Fibroblast of lung (primary cell): ENCODE measurements around the gene NPAS1. TPM values are rescaled to one million over a fixed set of nuclear protein-coding genes. Genes with fewer than 3 reads are reported as not detected.

Experiments used
- DNase-seq, 2 donors: peaks; one replicate each; pipeline versions ENCODE4 v3.0.0 to v3.0.0-alpha.2; 2010; ENCODE audit warnings: low read depth in 2 of 2
- H2AFZ ChIP-seq: 2 replicates; pipeline ENCODE4 v1.5.1; 2012; ENCODE audit warnings: low read length, control low read depth, inconsistent platforms
- H3K27ac ChIP-seq: 2 replicates; pipeline ENCODE4 v1.5.1; 2011; ENCODE audit warnings: low read length, control low read depth; ENCODE audit not compliant: insufficient read depth
- H3K27me3 ChIP-seq: 2 replicates; pipeline ENCODE4 v1.5.1; 2011; ENCODE audit warnings: mild to moderate bottlenecking, low read length; ENCODE audit not compliant: control insufficient read depth, insufficient read depth
- H3K36me3 ChIP-seq: 2 replicates; pipeline ENCODE4 v1.5.1; 2011; ENCODE audit warnings: low read length; ENCODE audit not compliant: control insufficient read depth, insufficient read depth
- H3K4me1 ChIP-seq: 2 replicates; pipeline ENCODE4 v1.5.1; 2011; ENCODE audit warnings: low read length; ENCODE audit not compliant: control insufficient read depth, insufficient read depth; ENCODE audit errors: extremely low read depth
- H3K4me2 ChIP-seq: 2 replicates; pipeline ENCODE4 v1.5.1; 2011; ENCODE audit warnings: low read length, control low read depth; ENCODE audit not compliant: insufficient read depth; ENCODE audit errors: extremely low read depth
- H3K4me3 ChIP-seq, 4 experiments: fragments of 200-600 bp in 1 of 4; sonication (generic) in 1 of 4; replicated peaks in 1 of 4; 2 replicates each; pipeline ENCODE4 v1.5.1; 2011 to 2016; ENCODE audit warnings: low read length in 4 of 4, low read depth in 3 of 4, mild to moderate bottlenecking in 3 of 4, control low read depth in 2 of 4, inconsistent platforms in 1 of 4, mixed read lengths in 1 of 4; ENCODE audit not compliant: insufficient read depth in 1 of 4; ENCODE audit errors: control extremely low read depth in 1 of 4
- H3K79me2 ChIP-seq: 2 replicates; pipeline ENCODE4 v1.5.1; 2012; ENCODE audit warnings: mild to moderate bottlenecking, low read length, inconsistent platforms; ENCODE audit not compliant: control insufficient read depth, insufficient read depth
- H3K9ac ChIP-seq: 2 replicates; pipeline ENCODE4 v1.5.1; 2011; ENCODE audit warnings: mild to moderate bottlenecking, low read length, control low read depth; ENCODE audit not compliant: insufficient read depth
- H3K9me3 ChIP-seq: 2 replicates; pipeline ENCODE4 v1.5.1; 2012; ENCODE audit warnings: low read depth, low read length; ENCODE audit not compliant: control insufficient read depth, insufficient read depth
- H4K20me1 ChIP-seq: 2 replicates; pipeline ENCODE4 v1.5.1; 2011; ENCODE audit warnings: low read length; ENCODE audit not compliant: control insufficient read depth, insufficient read depth; ENCODE audit errors: extremely low read depth
- CTCF ChIP-seq, 2 donors: IDR thresholded peaks in 1 of 2; conservative IDR thresholded peaks in 1 of 2; 1 replicate in 1 of 2; 2 replicates in 1 of 2; pipeline ENCODE4 v1.5.1; 2011 to 2012; ENCODE audit warnings: low read length in 2 of 2, control low read depth in 1 of 2, inconsistent platforms in 1 of 2, low read depth in 1 of 2, mild to moderate bottlenecking in 1 of 2
- EZH2 ChIP-seq: IDR thresholded peaks from 2 replicates; pipeline ENCODE4 v1.5.1; 2012; ENCODE audit warnings: low read length, control low read depth, mild to moderate bottlenecking; ENCODE audit errors: missing control alignments
- polyA plus RNA-seq, 2 donors: library from polyadenylated mRNA; depleted of rRNA in 1 of 2; stranded (reverse) in 1 of 2; unstranded in 1 of 2; fragments of >200 nt; gene quantifications; 2 replicates each; pipeline ENCODE4 v1.2.1, GENCODE V29; 2011 to 2012; ENCODE audit warnings: missing spikeins in 1 of 2
- total RNA-seq: library from RNA; depleted of rRNA; stranded (reverse); fragments of >200 nt; gene quantifications from 2 replicates; pipeline ENCODE4 v1.2.1, GENCODE V29; 2014

NPAS1 gene
- total and polyA plus RNA-seq, 2 donors (not counting 1 experiment from before 2014, with no cell fraction given) = 0.22 to 0.33 TPM

- H3K4me2 ChIP-seq = no peak overlapping the region
- no peak for DNase-seq
- no peaks in the 10 kb centered on the region for H3K79me2 ChIP-seq
- H3K9me3 ChIP-seq = no peaks in the 10 kb centered on the region
- no peaks in the 10 kb centered on the region for H3K27me3 ChIP-seq
- no peak overlapping the region for H3K27ac ChIP-seq
- H2AFZ ChIP-seq = no peak overlapping the region
- no peaks in the 10 kb centered on the region for H3K4me1 ChIP-seq
- no peak overlapping the region for H3K9ac ChIP-seq
- peaks cover 40% of the 10 kb centered on the region for H3K36me3 ChIP-seq
- TF ChIP-seq CTCF (conservative IDR thresholded peaks at IDR 0.05 in 1 of 2, IDR thresholded peaks at IDR 0.05 in 1 of 2; ENCODE audit: low read depth in 1 of 2, low read length in 2 of 2) (no peak), EZH2 (no peak)
- no peaks in the 10 kb centered on the region for H4K20me1 ChIP-seq
- H3K4me3 ChIP-seq = no peak overlapping the region
Measured at GRCh38 chr19:47068246-47068645, 48.6 kb downstream of the NPAS1 start.

DNA sequence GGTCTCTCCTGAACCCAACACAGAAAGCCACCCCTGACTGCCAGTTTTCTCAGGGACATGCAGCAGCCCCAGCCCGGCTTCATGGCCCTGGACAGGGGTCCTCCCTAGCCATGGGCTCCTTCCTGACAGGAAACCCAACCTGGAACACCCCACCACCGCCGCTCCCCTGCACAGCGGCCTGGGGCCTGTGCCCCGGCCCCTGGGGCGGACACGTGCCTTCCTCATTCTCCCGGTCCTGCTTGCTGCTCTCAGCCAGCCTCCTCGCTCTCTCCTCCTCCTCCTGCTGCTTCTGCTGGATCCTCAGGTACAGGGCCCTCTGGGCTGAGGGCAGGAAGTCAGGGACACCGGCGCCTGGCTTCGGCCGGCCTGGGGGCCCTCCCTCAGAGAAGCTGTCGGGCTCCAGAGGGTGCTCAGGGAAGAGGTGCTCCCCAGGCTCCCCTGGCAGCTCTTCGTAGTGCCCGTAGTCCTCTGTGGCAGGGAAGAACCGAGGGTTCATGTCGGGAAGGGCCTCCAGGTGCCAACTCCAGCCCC lies 49.3 kb downstream of the NPAS1 start:
- Histone ChIP-seq H3K79me2 (no peaks in the 10 kb centered on the region), H3K9me3 (no peaks in the 10 kb centered on the region), H2AFZ (no peak overlapping the region), H3K27ac (no peak overlapping the region), H4K20me1 (no peaks in the 10 kb centered on the region), H3K27me3 (no peaks in the 10 kb centered on the region), H3K4me2 (no peak overlapping the region), H3K4me3 (no peak overlapping the region), H3K36me3 (peaks cover 40% of the 10 kb centered on the region), H3K9ac (no peak overlapping the region), H3K4me1 (no peaks in the 10 kb centered on the region)
- TF ChIP-seq CTCF (conservative IDR thresholded peaks at IDR 0.05 in 1 of 2, IDR thresholded peaks at IDR 0.05 in 1 of 2; ENCODE audit: low read depth in 1 of 2, low read length in 2 of 2) (no peak), EZH2 (no peak)
- no peak for DNase-seq

- no peak for DNase-seq
- H3K27me3 ChIP-seq = no peaks in the 10 kb centered on the region
- no peak overlapping the region for H3K9ac ChIP-seq
- H3K27ac ChIP-seq = no peak overlapping the region
- no peaks in the 10 kb centered on the region for H3K9me3 ChIP-seq
- no peaks in the 10 kb centered on the region for H3K4me1 ChIP-seq
- TF ChIP-seq CTCF (conservative IDR thresholded peaks at IDR 0.05 in 1 of 2, IDR thresholded peaks at IDR 0.05 in 1 of 2; ENCODE audit: low read depth in 1 of 2, low read length in 2 of 2) (no peak), EZH2 (no peak)
- no peaks in the 10 kb centered on the region for H4K20me1 ChIP-seq
- H3K4me3 ChIP-seq = no peak overlapping the region
- no peak overlapping the region for H2AFZ ChIP-seq
- H3K79me2 ChIP-seq = no peaks in the 10 kb centered on the region
- no peak overlapping the region for H3K4me2 ChIP-seq
- peaks cover 41% of the 10 kb centered on the region for H3K36me3 ChIP-seq
Measured at GRCh38 chr19:47069795-47070194, 50.2 kb downstream of the NPAS1 start.
